NOMO-1 treated with dmso at 0.1 percent for 144 hours (cell line): Measurements from ENCODE around the gene RINL.
"Not testable (repeated sequence)": the region's sequence is repeated elsewhere in the genome, so short reads cannot be mapped to it uniquely, and the experiment has no call there.

Experiments used
- DNase-seq: peaks from one replicate; lab custom pipeline; 2025; ENCODE audit not compliant: unreplicated experiment; lab: John Stamatoyannopoulos, UW

RINL gene

DNA sequence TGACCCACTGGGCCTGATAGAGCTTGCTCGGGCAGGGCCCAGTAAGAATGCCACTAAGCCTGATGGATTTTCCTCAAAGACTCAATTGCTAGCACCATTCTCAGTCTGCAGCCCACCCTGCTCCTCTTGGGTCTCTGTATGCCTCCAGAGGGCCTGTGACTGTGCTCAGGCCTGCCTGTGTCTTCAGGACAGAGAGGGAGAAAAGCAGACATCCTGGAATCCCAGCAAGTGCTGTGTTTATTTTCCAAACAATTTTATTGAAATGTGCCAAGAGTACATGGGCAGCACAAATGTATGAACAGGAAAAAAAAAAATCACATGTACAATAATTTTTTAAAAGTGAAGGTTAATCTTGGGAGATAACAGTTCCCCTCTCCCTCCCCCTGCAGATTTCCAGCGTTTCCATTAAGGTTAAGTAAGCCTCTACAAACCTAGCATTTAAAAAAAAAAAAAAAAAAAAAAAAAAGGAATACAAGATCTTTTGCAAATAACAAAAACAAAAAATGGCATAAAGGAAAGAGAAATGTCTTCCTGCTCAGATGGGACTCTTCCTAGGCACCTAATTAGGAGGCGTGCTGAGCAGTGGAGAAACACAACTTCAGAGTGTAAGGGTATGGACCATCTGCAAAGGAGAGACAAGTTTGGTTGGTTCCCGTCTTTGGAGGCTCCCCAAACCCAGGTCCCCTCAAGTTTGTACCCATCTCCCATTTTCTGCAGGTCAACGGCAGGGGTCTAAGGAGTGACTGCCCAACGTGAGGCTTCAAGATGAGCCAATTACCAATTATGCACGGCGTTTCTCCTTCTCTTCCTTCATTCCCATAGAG, 41.7 kb downstream of the RINL start:
- no peak for DNase-seq

DNA sequence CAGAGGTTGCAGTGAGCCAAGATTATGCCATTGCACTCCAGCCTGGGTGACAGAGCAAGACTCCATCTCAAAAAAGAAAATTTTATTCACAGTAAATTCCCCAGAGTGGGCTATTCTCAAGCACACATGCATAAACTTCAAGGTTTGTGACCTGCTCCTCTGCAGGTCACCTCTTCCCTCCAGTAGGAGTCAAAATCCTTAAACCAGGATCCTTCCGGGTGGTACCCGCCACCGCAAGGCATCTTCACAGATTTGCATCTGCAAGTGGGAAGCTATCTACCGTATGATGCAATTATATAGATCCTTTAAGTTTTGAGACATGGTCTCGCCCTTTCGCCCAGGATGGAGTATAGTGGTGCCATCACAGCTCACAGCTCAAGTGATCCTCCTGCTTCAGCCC, 43.5 kb downstream of the RINL start:
- no peak for DNase-seq

DNA sequence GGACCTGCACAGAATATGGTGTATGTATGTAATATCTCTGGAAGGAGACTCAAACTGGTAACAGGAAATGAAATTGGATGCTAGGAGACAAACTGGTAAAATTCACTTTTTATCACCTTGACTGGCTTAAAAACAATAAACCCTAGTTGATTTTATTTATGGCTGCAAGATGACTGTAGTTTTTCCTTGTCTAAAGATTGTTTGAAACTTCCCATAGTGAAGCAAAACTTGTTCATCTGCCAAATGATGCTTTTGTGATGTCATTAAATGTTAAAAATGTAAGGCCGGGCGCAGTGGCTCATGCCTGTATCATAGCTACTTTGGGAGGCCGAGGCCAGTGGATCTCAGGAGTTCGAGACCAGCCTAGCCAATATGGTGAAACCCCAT, 44.0 kb downstream of the RINL start:
- no peak for DNase-seq

DNA sequence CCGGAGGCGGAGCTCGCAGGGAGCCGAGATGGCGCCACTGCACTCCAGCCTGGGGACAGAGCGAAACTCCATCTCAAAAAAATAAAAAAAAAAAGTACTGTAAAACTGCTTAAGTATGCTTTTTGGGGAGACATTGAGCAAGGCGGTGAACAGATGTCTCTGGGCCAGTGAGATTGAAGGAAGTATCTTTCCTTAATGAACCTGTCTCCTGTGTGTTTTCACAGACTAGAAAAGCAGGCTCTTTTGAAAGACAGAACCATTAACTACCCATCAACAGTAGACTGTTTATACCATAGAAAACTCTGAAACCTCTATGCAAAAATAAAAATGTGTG, 45.0 kb downstream of the RINL start:
- no peak for DNase-seq

DNA sequence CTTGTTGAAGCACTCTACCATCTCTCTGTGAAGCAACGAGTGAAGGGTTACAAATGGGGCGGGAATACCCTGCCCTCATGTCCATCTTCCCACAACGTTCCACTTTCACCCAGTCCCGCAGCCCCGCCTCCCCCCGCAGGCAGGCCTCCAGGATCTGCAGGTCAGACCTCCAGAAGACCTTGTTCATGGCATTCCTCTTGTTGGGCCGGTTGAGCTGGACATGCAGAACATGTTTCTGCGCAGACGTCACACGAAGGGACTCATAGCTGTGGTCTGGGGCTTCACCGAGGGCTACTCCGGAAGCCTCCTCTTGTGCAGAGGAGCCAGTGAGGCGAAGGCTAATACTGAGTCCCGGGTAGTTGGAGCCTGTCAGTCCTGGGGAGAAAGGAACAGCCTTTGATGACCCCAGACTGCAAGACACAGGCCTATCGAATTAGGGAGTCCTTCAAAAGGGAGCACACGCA, 46.9 kb downstream of the RINL start:
- DNase-seq = no peak

DNA sequence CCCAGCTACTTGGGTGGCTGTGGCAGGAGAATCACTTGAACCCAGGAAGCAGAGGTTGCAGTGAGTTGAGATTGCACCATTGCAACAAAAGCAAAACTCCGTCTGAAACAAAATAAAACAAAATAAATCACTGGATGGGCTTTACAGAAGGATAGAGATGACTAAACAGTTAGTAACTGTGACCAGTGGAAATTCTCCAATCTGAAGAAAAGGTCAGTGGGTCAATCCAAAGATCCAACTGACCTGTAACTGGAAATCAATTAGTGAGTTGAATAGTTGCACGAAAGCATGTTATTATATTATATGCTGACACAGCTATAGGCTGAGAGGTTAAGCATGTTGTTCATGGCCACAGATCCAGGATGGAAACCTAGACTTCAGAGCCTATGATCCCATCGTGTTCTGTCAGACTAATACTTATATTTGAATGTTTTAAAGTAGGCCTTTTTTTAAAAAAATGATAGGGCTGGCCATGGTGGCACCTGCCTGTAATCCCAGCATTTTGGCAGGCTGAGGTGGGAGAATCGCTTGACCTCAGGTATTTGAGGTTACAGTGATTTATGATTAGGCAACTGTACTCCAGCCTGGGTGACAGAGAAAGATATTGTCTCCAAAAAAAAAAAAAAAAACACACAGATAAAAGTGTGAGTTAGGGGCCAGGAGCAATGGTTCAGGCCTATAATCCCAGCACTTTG, 47.9 kb downstream of the RINL start:
- DNase-seq = no peak

DNA sequence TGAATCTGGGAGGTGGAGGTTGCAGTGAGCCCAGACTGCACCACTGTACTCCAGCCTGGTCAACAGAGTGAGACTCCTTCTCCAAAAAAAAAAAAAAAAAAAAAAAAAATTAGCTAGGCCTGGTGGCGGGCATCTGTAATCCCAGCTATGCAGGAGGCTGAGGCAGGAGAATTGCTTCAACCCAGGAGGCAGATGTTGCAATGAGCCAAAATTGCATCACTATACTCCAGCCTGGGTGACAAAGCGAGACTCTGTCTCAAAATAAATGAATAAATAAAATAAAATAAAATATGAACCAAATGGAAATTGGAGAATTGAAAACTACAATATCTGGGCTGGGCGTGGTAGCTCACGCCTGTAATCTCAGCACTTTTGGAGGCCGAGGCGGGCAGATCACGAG, 48.9 kb downstream of the RINL start:
- DNase-seq = not testable (repeated sequence)

DNA sequence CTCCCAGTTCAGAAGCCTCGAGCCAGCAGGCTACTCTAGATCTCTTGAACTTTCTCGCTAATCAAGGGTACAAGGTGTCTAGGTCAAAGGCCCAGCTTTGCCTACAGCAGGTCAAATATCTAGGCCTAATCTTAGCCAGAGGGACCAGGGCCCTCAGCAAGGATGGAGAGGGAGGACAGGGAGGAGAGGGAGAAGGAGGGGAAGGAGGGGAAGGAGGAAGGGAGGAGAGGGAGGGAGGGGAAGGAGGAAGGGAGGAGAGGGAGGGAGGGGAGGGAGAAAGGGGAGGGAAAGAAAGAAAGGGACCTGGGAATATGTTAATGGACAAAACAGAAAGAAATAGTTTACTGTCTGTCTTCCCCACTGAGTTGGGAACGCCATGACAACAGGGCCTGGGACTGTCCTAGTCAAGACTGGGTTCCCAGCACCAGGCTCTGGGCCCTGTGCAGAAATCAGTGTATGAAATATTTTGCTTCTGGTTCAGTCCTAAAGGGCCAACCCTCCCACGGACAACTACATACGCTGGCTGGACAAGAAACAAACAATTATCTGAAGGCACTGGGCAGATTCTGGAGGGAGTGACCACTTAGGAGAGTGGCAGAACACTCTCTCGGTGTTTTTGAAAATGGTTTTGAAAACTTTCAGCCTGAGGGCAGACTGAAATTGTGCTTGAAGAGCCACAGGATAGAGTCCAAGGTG, 51.1 kb downstream of the RINL start:
- no peak for DNase-seq

DNA sequence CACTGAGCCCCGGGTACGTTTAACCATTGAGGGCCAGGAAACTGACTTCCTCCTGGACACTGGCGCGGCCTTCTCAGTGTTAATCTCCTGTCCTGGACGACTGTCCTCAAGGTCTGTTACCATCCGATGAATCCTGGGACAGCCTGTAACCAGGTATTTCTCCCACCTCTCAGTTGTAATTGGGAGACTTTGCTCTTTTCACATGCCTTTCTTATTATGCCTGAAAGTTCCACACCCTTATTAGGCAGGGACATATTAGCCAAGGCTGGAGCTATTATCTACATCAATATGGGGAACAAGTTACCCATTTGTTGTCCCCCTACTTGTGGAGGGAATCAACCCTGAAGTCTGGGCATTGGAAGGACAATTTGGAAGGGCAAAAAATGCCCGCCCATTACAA, 52.1 kb downstream of the RINL start:
- DNase-seq = not testable (repeated sequence)

DNA sequence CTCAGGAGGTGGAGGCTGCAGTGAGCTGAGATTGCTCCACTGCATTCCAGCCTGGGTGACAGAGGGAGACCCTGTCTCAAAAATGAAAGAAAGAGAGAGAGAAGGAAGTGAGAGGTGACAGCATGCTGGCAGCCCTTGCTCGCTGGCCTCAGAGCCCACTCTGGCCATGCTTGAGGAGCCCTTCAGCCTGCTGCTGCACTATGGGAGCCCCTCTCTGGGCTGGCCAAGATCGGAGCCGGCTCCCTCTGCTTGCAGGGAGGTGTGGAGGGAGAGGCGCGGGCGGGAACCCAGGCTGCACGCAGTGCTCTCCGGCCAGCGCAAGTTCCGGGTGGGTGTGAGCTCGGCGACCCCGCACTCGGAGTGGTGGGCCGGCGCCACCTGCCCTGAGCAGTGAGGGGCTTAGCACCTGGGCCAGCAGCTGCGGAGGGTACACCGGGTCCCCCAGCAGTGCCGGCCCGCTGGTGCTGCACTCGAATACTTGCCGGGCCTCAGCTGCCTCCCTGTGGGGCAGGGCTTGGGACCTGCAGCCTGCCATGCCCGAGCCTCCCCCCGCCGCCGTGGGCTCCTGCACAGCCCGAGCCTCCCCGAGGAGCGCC, 56.7 kb downstream of the RINL start:
- DNase-seq = not testable (repeated sequence)

DNA sequence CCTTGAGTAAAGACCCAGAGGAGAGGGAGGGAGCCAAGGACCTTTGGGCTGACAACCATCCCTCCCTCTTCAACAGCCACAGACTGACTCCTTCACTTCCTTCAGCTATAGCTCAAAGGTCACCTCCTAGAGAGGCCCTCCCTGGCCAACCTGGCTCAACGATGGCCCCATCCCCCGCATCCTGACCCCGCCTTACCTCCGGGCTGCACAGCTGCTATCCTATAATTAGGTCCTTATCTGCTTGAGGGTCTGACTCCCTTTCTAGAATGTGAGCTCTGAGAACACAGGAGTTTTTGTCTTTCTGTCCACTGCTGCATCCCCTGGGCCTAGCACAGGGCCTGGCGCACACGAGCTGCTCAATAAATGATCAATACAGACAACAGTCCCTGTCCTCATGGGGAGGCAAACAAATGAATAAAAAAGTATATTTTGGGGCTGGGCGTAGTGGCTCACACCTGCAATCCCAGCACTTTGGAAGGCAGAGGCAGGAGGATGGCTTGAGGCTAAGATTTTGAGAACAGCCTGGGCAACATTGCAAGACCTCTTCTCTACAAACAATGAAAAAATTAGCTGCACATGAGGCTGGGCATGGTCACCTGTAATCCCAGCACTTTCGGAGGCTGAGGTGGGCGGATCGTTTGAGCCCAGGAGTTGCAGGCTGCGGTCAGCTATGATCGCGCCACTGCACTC, 58.7 kb downstream of the RINL start:
- no peak for DNase-seq
